SJSA1 (cell line): ENCODE data around the gene EDIL3. TPM values are rescaled to one million over a fixed set of nuclear protein-coding genes. Genes with fewer than 3 reads are reported as not detected.

Experiments used
- DNase-seq, 2 experiments: peaks; one replicate each; pipeline ENCODE4 v3.0.0-alpha.2; 2015 to 2020; ENCODE audit warnings: low spot score in 2 of 2, low read depth in 1 of 2
- H3K27ac ChIP-seq: fragments of 250-450 bp; sonication (Bioruptor Pico); 2 replicates; pipeline ENCODE4 v1.5.1; 2020; ENCODE audit warnings: mild to moderate bottlenecking, moderate library complexity
- H3K27me3 ChIP-seq: fragments of 250-450 bp; sonication (Bioruptor Pico); replicated peaks from 2 replicates; pipeline ENCODE4 v1.5.1; 2020; ENCODE audit warnings: mild to moderate bottlenecking, moderate library complexity
- H3K36me3 ChIP-seq: fragments of 250-450 bp; sonication (Bioruptor Pico); 2 replicates; pipeline ENCODE4 v1.5.1; 2020; ENCODE audit warnings: mild to moderate bottlenecking
- H3K4me1 ChIP-seq: fragments of 250-450 bp; sonication (Bioruptor Pico); replicated peaks from 2 replicates; pipeline ENCODE4 v1.6.1; 2021; ENCODE audit warnings: mild to moderate bottlenecking
- H3K4me3 ChIP-seq: fragments of 250-450 bp; sonication (Bioruptor Pico); 2 replicates; pipeline ENCODE4 v1.5.1; 2020; ENCODE audit warnings: mild to moderate bottlenecking
- H3K9me3 ChIP-seq: fragments of 250-450 bp; sonication (Bioruptor Pico); replicated peaks from 2 replicates; pipeline ENCODE4 v1.5.1; 2020; ENCODE audit warnings: mild to moderate bottlenecking
- total RNA-seq: library from RNA; depleted of rRNA; stranded (reverse); fragments of >200 nt; shearing (Covaris generic); gene quantifications from 2 replicates; pipeline ENCODE4 v1.2.3, GENCODE V29; 2014

EDIL3 gene
- total RNA-seq, 1 experiment from 2014 or later, result 465 TPM

DNA sequence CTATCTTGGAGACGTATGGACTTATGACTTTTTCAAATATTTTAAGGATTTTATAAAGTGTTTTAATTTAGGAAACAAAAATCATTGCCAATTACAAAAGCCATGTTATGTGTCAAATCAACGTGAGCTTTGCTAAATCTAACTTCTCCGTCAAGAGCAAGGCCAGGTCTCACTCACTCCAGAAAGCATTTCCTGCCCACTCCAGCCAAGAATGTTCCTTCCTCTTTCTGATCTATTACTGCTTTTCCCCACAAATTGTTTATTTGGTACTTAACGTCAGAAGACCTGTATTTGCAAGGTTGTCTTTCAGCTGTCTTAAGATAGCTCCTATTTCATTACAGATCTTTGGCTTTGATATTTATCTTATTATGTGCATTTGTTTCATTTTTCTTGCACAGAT is 470.5 kb downstream of the EDIL3 start:
- H3K4me3 ChIP-seq, result no peak overlapping the region
- DNase-seq, result no peak
- peaks cover 22% of the 10 kb centered on the region for H3K4me1 ChIP-seq
- no peaks in the 10 kb centered on the region for H3K27me3 ChIP-seq
- no peak overlapping the region for H3K27ac ChIP-seq
- H3K9me3 ChIP-seq, result no peaks in the 10 kb centered on the region
- H3K36me3 ChIP-seq, result no peaks in the 10 kb centered on the region

DNA sequence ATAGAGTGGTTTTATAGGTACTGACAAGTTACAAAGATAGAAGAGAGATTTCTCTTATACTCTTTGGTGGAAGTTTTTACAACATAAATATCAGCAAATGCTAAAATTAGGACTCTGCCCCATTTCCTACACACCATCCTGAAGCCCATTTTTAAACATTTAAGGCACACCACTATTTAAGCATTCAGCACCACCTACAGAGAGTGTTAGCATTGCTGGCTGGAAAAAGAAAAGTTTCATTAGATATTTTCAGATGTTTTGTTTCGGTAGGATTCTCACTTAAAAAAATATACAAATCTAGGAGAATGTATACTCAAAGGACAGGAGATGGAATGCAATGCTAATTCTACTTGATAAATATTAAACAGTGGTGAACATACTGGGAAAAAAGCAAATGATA is 471.1 kb downstream of the EDIL3 start:
- Histone ChIP-seq H3K4me1 (peaks cover 16% of the 10 kb centered on the region), H3K9me3 (no peaks in the 10 kb centered on the region), H3K4me3 (no peak overlapping the region), H3K27ac (no peak overlapping the region), H3K36me3 (no peaks in the 10 kb centered on the region), H3K27me3 (no peaks in the 10 kb centered on the region)
- DNase-seq, result peak in 1 of 2 experiments; percentile 34

DNA sequence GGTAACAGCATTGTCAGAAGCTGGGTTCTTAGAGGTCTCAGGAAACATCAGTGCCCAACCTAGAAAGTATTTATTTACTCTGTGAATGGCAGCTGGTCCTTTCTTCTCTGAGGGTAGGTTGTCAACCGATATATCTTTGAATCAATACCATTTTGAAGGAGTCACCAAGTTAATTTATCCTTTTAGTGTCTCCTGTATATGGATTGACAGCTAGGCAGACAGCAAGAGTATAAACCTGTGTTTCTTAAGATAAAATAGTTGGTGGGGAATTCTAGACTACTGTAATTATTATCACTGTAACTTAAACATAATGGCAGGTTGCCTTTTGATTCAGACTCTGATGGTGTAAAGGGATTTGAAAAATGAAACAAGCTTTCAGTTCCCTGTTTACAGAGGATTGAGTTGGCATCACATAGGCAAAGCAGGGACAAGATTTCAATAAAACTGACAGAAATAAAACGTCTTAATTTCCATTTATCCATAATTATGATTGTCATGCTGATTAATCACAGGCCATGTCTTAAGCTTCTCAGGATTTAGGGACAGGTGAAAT is 473.2 kb downstream of the EDIL3 start:
- no peak overlapping the region for H3K27ac ChIP-seq
- H3K4me3 ChIP-seq, result no peak overlapping the region
- H3K27me3 ChIP-seq, result no peaks in the 10 kb centered on the region
- DNase-seq, result no peak
- no peaks in the 10 kb centered on the region for H3K9me3 ChIP-seq
- no peaks in the 10 kb centered on the region for H3K36me3 ChIP-seq
- peaks cover 14% of the 10 kb centered on the region for H3K4me1 ChIP-seq

DNA sequence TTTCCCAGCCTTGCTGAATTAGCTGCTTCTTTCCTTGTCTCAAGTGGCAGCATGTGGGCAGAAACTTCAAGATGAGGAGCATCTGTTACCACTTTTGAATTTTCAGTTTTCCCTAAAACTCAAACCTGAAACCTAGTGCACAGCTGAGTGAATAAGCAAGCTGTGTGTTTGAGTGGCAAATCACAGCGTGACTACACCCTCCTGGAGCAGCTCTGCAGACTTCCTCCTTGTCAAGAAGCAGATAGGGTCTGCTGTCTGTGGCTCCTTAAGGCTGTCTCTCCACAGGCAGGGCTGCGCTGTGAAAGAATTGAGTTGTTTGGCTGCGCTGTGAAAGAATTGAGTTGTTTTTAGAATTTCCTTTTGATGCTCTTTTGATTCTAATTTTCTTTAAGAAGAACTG is 484.4 kb downstream of the EDIL3 start:
- DNase-seq, result no peak
- Histone ChIP-seq H3K4me3 (no peak overlapping the region), H3K36me3 (no peaks in the 10 kb centered on the region), H3K4me1 (peaks cover 9% of the 10 kb centered on the region; the same call in 1 of the 2 replicates), H3K9me3 (no peaks in the 10 kb centered on the region), H3K27ac (no peak overlapping the region), H3K27me3 (no peaks in the 10 kb centered on the region)

DNA sequence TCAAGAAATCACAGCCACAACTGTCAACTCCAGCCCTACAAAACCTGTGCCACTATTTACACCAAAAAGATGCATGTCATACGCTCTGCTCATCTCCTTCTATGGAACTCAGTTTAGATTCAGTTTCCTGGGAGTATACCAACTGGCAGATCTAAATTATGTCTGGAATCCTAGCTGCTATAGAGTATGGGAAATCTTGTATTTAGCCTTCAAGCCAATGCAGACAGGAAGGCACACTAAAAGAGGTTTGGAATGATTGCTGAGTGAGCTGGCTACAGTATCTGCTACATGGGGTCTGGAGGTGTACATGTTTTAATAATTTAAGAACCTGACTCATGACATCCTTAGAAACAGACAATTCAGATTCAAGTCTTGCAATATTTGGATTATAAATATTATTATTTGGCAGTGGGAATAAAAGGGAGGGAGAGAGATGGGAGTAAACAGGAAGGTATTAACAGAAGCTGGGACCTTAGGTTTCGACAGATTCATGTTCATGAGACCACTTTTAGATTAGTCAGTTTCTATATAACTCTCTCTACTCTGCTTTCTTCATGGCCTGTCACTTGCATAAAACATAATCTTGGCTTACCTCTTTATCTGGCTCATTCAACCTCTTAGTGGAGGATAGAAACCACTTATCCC is 485.2 kb downstream of the EDIL3 start:
- Histone ChIP-seq H3K9me3 (no peaks in the 10 kb centered on the region), H3K4me1 (peaks cover 9% of the 10 kb centered on the region; the same call in 1 of the 2 replicates), H3K27me3 (no peaks in the 10 kb centered on the region), H3K36me3 (no peaks in the 10 kb centered on the region), H3K27ac (no peak overlapping the region), H3K4me3 (no peak overlapping the region)
- DNase-seq, result no peak

DNA sequence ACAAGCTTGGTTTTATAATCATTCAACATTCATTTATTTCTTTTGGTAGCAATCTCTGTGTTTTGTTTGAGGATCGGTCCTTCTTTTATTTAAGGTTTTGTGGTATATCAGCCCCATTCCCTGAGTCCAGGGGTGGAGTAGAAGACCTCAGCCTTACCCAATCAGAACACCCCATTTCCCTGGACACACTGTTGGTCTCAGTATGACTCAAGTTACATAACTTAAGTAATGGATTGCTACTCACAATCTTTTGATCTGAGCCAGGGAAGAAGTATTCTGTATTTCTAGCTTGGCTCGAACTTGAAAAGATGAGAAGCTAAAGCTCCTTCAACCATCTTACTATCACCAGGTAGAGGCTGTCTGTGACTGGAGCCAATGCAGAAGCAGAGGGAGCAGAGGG is 488.8 kb downstream of the EDIL3 start:
- no peak overlapping the region for H3K4me3 ChIP-seq
- H3K27me3 ChIP-seq, result no peaks in the 10 kb centered on the region
- no peak overlapping the region for H3K27ac ChIP-seq
- no peaks in the 10 kb centered on the region for H3K36me3 ChIP-seq
- no peaks in the 10 kb centered on the region for H3K9me3 ChIP-seq
- peaks cover 9% of the 10 kb centered on the region; the same call in 1 of the 2 replicates for H3K4me1 ChIP-seq
- no peak for DNase-seq

DNA sequence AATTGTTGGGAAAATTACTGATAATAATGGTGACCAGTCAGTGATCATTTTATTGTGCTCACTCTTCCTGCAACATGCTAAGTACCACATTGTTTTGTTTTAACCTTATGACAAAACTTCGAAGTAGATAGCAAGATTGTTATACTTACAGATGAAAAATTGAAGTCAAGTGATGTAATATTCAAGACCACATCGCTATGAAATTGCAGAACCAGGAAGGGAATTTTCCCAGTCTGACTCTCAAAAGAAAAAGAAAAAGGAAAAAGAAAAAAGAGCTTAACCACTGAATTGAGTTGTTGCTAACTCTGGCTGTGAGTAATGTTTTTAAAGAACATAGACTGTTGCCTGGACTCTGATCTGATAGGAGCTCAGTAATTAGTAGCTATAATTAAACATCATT is 493.4 kb downstream of the EDIL3 start:
- no peak for DNase-seq
- no peak overlapping the region for H3K27ac ChIP-seq
- H3K4me3 ChIP-seq, result no peak overlapping the region
- H3K36me3 ChIP-seq, result no peaks in the 10 kb centered on the region
- H3K4me1 ChIP-seq, result 0 out of 2 replicates have a peak, but pooled peaks cover 3% of the 10 kb centered on the region
- H3K27me3 ChIP-seq, result no peaks in the 10 kb centered on the region
- H3K9me3 ChIP-seq, result no peaks in the 10 kb centered on the region
